PC-9 (cell line): Measurements from ENCODE around the gene RGL1.

Experiments used
- EZH2 ChIP-seq: fragments of 200-600 bp; sonication (generic); IDR thresholded peaks from 2 replicates; pipeline ENCODE4 v1.8.0; 2017; ENCODE audit warnings: antibody characterized with exemption, low read depth
- TF ChIP-seq, protein P1 (sequence below): fragments of 200-600 bp; sonication (generic); conservative IDR thresholded peaks from 2 replicates; pipeline ENCODE4 v1.6.1; 2017; ENCODE audit warnings: mixed run types, antibody characterized with exemption, mild to moderate bottlenecking, moderate library complexity

DNA sequence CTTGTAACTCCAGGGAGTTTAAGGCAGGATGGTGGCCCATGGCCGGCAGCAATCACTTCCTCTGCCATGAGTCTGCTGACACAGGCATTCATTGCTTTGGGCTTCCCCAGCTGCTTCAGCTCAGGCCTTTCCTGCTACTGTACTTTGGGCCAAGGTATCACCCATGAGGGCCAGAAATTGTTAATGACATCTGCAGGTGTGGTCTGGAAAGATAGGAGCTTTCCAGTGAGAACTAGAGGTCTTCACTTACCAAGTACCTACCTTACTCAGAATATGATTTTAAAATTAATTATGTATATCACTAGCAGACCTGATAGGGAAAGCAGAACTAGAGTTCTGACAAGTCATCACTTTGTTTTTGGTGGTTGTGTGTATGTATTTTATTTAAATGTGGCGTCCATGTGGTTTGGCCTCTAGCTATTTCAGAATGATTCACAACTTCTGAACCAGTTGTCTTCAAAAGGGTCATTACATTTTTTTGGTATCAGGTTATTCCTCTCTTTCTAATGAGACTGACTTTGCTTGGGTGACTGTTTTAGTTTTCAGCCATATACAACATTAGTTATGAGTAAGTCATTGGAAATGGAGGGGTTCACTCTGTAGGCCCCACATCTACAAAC lies 2.7 kb downstream of the RGL1 start:
- TF ChIP-seq, protein P1, sequence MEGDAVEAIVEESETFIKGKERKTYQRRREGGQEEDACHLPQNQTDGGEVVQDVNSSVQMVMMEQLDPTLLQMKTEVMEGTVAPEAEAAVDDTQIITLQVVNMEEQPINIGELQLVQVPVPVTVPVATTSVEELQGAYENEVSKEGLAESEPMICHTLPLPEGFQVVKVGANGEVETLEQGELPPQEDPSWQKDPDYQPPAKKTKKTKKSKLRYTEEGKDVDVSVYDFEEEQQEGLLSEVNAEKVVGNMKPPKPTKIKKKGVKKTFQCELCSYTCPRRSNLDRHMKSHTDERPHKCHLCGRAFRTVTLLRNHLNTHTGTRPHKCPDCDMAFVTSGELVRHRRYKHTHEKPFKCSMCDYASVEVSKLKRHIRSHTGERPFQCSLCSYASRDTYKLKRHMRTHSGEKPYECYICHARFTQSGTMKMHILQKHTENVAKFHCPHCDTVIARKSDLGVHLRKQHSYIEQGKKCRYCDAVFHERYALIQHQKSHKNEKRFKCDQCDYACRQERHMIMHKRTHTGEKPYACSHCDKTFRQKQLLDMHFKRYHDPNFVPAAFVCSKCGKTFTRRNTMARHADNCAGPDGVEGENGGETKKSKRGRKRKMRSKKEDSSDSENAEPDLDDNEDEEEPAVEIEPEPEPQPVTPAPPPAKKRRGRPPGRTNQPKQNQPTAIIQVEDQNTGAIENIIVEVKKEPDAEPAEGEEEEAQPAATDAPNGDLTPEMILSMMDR = no peak
- no peak for TF ChIP-seq EZH2
